ENCODE results near the gene PROM1. TPM values are rescaled to one million over a fixed set of nuclear protein-coding genes. Genes with fewer than 3 reads are reported as not detected.

Gene PROM1
- total RNA-seq, 1 donor from 2014 or later, result 55.9 TPM

DNA sequence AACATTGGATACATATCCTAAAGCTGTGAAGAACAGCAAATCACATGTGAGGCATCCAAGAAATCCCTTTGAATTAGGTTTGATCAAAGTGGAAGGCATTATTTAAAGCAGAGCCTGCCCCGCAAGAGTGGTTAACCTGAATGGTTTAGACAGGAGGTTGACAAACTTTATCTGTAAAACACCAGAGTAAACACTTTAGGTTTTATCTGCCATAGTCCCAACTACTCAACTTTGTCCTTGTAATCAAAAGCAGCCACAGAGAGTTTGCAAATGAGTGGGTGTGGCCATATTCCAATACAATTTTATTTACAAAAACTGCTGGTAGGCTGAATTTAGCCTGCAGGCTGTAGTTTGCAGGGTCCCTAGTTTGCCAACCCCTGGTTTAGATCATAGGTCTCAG lies 95.6 kb downstream of the PROM1 start:
- DNase-seq (ENCODE audit: low spot score), result no peak
- H3K27me3 Mint-ChIP-seq (ENCODE audit: insufficient read depth, low read depth), result peaks cover 1% of the 10 kb centered on the region
- no peak overlapping the region for H3K27ac Mint-ChIP-seq
- Histone ChIP-seq H3K9ac (no peak overlapping the region), H4K20me1 (ENCODE audit: low read depth) (no peaks in the 10 kb centered on the region), H3K79me2 (ENCODE audit: low read depth) (no peaks in the 10 kb centered on the region), H2AFZ (replicated peaks) (no peak overlapping the region), H3K4me2 (no peak overlapping the region), H3K36me3 (peaks cover 8% of the 10 kb centered on the region), H3K4me3 (no peak overlapping the region), H3K27me3 (no peaks in the 10 kb centered on the region), H3K27ac (no peak overlapping the region), H3F3A (ENCODE audit: low read depth) (no peaks in the 10 kb centered on the region), H3K9me3 (ENCODE audit: low read depth) (no peaks in the 10 kb centered on the region), H3K4me1 (no peaks in the 10 kb centered on the region)
- H3K4me1 Mint-ChIP-seq, result peaks cover 3% of the 10 kb centered on the region
- no peak for TF ChIP-seq EZH2 (IDR thresholded peaks at IDR 0.05)
- no peak for TF ChIP-seq EZH2phosphoT487 (IDR thresholded peaks at IDR 0.05)
- TF ChIP-seq, protein P1, sequence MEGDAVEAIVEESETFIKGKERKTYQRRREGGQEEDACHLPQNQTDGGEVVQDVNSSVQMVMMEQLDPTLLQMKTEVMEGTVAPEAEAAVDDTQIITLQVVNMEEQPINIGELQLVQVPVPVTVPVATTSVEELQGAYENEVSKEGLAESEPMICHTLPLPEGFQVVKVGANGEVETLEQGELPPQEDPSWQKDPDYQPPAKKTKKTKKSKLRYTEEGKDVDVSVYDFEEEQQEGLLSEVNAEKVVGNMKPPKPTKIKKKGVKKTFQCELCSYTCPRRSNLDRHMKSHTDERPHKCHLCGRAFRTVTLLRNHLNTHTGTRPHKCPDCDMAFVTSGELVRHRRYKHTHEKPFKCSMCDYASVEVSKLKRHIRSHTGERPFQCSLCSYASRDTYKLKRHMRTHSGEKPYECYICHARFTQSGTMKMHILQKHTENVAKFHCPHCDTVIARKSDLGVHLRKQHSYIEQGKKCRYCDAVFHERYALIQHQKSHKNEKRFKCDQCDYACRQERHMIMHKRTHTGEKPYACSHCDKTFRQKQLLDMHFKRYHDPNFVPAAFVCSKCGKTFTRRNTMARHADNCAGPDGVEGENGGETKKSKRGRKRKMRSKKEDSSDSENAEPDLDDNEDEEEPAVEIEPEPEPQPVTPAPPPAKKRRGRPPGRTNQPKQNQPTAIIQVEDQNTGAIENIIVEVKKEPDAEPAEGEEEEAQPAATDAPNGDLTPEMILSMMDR (IDR thresholded peaks at IDR 0.05), result no peak
- peaks cover 56% of the 10 kb centered on the region for H3K36me3 Mint-ChIP-seq
- no peak overlapping the region for H3K4me3 Mint-ChIP-seq
- H3K9me3 Mint-ChIP-seq, result no peaks in the 10 kb centered on the region

DNA sequence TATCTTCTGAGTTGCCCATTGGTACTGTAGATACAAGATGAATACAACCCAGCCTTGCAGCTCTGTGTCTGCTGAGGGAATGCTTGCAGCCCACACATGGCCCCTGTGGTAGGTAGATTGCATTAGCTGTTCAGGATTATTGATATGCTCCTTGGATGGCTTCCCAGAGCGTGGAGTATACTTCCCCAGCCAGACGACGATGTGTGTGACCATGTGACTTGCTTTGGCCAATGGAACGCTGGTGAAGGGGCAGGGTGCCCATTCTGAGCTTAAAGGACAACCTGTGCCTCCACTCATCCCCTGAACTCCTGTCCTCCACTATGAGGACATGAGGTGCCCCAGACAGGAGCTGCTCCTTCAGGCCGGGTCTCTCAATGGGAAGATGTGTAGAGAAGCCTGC lies 96.9 kb downstream of the PROM1 start:
- no peaks in the 10 kb centered on the region for H3K79me2 ChIP-seq (ENCODE audit: low read depth)
- H3K9me3 ChIP-seq (ENCODE audit: low read depth), result no peaks in the 10 kb centered on the region
- no peak overlapping the region for H2AFZ ChIP-seq (replicated peaks)
- H4K20me1 ChIP-seq (ENCODE audit: low read depth), result no peaks in the 10 kb centered on the region
- no peaks in the 10 kb centered on the region for H3F3A ChIP-seq (ENCODE audit: low read depth)
- H3K27me3 ChIP-seq, result no peaks in the 10 kb centered on the region
- no peak overlapping the region for H3K4me3 Mint-ChIP-seq
- no peaks in the 10 kb centered on the region for H3K9me3 Mint-ChIP-seq
- TF ChIP-seq EZH2 (IDR thresholded peaks at IDR 0.05) (no peak), EZH2phosphoT487 (IDR thresholded peaks at IDR 0.05) (no peak)
- TF ChIP-seq, protein P1 (IDR thresholded peaks at IDR 0.05), result no peak
- no peak for DNase-seq (ENCODE audit: low spot score)
- H3K27me3 Mint-ChIP-seq (ENCODE audit: insufficient read depth, low read depth), result peaks cover 5% of the 10 kb centered on the region
- H3K36me3 Mint-ChIP-seq, result peaks cover 64% of the 10 kb centered on the region
- peaks cover 3% of the 10 kb centered on the region for H3K4me1 Mint-ChIP-seq
- no peak overlapping the region for H3K4me3 ChIP-seq
- H3K4me1 ChIP-seq, result no peaks in the 10 kb centered on the region
- no peak overlapping the region for H3K27ac Mint-ChIP-seq
- no peak overlapping the region for H3K4me2 ChIP-seq
- H3K27ac ChIP-seq, result no peak overlapping the region
- H3K36me3 ChIP-seq, result peaks cover 8% of the 10 kb centered on the region
- no peak overlapping the region for H3K9ac ChIP-seq

DNA sequence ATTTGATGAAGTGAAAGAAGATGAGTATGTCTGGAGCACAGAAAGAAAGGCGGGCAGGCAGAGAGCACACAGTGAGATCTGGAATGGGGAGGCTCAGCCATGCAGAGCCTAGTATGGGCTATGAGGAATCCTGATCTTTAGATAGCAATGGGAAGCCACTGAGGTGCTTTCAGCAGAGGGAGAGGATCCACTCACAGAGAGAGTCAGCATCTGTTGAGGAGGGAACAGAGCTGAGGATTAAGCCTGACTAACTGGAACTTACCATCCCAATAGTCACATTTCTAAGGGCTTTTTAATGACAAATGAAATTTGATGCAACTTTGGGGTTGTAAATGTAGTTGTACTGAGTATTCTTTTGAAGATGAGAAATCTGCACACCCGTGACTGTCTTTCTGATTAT lies 100.2 kb downstream of the PROM1 start:
- Histone ChIP-seq H3F3A (ENCODE audit: low read depth) (no peaks in the 10 kb centered on the region), H3K27me3 (no peaks in the 10 kb centered on the region), H3K36me3 (peaks cover 8% of the 10 kb centered on the region), H3K9me3 (ENCODE audit: low read depth) (no peaks in the 10 kb centered on the region), H3K4me2 (no peak overlapping the region), H4K20me1 (ENCODE audit: low read depth) (no peaks in the 10 kb centered on the region), H2AFZ (replicated peaks) (no peak overlapping the region), H3K27ac (no peak overlapping the region), H3K4me3 (no peak overlapping the region), H3K9ac (no peak overlapping the region), H3K4me1 (no peaks in the 10 kb centered on the region), H3K79me2 (ENCODE audit: low read depth) (no peaks in the 10 kb centered on the region)
- Mint-ChIP-seq H3K4me1 (no peaks in the 10 kb centered on the region), H3K27ac (no peak overlapping the region), H3K4me3 (no peak overlapping the region), H3K27me3 (ENCODE audit: insufficient read depth, low read depth) (peaks cover 5% of the 10 kb centered on the region), H3K36me3 (peaks cover 62% of the 10 kb centered on the region), H3K9me3 (no peaks in the 10 kb centered on the region)
- DNase-seq (ENCODE audit: low spot score), result no peak
- TF ChIP-seq EZH2phosphoT487 (IDR thresholded peaks at IDR 0.05) (no peak), EZH2 (IDR thresholded peaks at IDR 0.05) (no peak)
- TF ChIP-seq, protein P1 (IDR thresholded peaks at IDR 0.05), result no peak

Data from neural progenitor cell (in vitro differentiated cells).